Bronchial smooth muscle cell (primary cell): Measurements from ENCODE around the gene SSC5D. TPM values are rescaled to one million over a fixed set of nuclear protein-coding genes. Genes with fewer than 3 reads are reported as not detected.

Experiments
- total RNA-seq: library from RNA; depleted of rRNA; stranded (reverse); fragments of >200 nt; gene quantifications from 2 replicates; pipeline ENCODE4 v1.2.1, GENCODE V29; 2014

The SSC5D gene
- 3.9 and 13.1 TPM in 2 replicates for total RNA-seq

DNA sequence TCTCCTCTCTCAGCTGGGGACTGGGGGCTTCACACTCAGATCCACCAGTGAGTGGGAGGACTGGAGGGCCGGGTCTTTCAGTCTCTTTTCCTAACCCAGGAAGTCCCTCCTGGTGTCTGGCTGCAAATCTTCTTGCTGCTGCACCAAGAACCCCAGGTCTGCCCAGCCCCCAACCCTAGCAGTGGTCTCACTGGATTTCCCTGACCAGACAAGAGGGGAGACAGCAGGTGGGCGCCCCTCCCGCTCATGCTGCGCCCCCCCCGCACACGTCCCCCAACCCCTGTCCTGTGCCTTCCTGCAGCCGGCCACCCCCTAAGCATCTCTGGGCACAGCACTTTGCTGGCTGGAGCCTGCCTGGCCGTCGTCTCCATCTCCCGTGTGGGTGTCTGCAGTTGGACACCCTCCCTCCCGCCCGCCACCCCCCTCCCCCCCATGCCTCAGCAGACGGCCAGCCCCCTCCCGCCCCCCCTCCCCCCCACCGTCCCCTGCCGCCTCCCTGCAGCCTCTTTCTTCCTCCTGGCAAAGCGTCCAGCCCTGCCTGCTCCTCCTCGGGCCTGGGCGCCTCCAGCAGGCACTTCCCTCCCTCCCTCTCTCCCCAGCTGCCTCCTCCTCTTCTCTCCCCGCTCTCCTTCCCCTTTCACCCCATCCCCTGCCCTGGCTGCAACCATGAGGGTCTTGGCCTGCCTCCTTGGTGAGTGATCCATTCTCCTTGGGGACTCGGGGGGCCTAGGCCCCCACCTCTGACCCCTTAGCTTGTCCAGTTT lies at the start of gene SSC5D:
SSC5D (plus strand) TSS at position 513 of the 764 bp plus-strand sequence; CDS start at position 667, 154 bp downstream.

DNA sequence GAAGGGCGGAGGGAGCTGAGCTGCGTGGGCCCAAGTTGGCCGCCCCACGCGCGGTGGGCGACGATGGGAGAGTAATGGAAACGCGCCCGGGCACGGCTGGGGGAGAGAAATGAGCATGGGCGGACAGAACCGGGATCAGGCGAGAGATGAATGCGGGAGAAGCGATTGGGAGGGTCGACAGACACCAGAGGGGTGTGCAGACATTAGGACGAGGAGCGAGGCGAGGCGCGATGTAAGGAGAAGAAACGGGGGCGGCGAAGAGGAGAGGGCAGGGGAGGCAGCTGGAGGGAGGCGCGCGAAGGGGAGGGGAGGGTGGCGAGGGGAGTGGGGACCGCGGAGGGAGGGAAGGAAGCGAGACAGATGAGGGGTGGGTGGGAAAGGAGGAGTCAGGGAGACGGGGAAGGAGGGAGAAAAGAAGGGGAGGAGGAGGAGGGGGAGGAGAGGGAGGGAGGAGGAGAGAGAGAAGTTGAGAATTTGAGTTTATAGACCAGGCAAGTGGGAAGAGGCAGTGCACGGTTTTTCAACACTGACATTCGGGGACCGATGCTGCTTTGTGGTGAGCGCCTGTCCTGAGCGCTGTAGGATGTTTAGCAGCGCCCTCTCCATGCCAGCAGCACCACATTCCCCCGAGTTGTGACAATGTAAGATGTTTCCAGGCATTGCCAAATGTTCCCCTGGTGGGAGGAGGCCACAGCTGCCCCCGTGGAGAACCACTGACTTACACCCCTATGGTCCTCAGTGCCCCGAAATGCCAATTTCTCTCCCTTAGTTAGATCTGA lies 45.0 kb upstream of the SSC5D start, which contains the start of gene SHISA7:
SHISA7 (minus strand) TSS at position 256 of the 779 bp plus-strand sequence. CDS start 437 bp downstream, outside the sequence.

DNA sequence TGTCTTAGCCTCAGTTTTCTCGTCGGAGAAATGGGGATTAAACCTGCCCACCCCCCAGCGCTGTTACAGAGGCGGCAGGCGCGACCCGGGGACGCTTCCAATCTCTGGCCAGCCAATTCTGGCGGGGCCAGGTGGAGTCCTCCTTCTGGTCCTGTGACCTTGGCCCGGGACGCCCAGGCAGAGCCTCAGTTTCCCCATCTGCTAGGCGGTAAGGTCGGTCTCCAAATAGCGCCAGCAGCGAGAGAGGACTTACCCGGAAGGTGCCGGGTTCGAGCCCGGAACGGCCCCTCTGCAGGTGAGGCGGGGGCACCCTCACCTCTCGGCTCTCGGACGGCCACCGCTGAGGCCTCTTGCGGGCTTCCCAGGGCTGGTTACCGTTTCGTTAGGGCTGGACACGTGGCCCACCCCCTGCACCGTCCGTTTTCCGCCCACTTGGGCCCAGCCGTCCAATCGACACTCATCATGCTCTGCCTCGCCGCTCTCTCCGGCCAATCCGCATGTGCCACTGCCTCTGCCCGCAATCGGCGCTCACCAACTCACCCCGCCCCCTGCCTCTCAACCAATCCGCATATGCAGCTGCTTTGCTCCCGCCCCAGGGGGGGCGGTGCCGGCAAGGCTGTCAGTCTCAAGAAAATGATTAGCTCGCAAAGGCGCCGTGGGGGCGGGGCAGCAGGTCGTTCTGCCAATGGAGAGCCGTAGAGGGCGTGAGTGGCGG lies 26.8 kb upstream of the SSC5D start, which contains the start of gene ISOC2:
ISOC2 (minus strand) TSS at position 384 of the 715 bp plus-strand sequence. CDS start 5,156 bp downstream, outside the sequence.

DNA sequence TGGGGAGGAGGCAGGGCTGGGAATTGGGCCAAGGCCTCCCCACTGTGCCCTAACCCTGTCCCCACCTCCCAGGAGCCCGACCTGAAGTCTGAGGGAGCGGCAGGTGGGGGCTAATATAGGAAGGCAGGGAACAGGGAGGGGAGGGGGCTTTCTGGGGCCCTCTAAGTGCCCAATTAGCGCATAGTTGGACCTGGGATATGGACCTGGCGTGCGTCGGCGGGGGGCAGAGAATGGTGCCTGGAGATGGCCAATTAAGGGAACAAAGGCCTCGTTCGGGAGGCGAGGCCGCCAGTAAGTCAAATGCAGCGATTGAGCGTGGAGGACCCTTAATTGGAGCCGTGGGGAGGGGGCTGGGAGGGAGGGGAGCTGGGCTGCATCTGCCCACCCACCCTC lies 23.6 kb upstream of the SSC5D start, which contains the start of gene C19orf85:
C19orf85 (minus strand) TSS at position 90 of the 393 bp plus-strand sequence. CDS start 197 bp downstream, outside the sequence.

DNA sequence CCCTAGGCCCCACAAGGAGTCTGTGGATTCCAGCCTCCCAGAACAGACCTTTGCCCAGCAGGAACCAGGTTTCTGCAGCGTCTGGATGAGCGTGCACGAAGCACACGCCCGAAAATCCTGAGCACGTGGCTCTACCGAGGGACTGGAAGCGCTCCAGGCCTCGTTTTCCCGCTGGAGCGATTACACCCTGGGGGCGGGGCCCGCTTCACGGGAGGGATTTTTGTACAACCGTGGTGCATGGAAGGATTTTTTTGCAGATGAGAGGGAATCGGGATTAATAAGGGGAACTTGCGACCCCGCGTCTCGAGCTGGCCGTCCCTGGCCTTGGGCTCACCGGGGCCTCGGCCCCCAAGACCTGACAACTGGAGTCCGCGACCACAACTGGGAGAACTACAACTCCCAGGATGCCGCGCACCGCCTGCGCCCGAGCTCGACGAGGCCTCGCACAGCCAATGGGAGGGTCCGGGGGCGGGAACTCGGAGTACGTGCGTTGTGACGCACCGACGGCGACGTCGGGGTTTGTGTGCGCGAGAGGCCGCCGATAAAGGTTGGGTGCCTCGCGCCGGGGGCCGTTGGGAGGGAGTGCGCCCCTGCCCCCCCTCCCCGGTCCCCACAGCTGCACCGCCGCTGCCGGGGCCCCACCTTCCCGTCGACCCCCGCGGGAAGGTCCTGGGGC lies 12.0 kb upstream of the SSC5D start, which contains the start of gene ZNF628:
ZNF628 (plus strand) TSS at position 518 of the 676 bp plus-strand sequence. CDS start 3,294 bp downstream, outside the sequence.

DNA sequence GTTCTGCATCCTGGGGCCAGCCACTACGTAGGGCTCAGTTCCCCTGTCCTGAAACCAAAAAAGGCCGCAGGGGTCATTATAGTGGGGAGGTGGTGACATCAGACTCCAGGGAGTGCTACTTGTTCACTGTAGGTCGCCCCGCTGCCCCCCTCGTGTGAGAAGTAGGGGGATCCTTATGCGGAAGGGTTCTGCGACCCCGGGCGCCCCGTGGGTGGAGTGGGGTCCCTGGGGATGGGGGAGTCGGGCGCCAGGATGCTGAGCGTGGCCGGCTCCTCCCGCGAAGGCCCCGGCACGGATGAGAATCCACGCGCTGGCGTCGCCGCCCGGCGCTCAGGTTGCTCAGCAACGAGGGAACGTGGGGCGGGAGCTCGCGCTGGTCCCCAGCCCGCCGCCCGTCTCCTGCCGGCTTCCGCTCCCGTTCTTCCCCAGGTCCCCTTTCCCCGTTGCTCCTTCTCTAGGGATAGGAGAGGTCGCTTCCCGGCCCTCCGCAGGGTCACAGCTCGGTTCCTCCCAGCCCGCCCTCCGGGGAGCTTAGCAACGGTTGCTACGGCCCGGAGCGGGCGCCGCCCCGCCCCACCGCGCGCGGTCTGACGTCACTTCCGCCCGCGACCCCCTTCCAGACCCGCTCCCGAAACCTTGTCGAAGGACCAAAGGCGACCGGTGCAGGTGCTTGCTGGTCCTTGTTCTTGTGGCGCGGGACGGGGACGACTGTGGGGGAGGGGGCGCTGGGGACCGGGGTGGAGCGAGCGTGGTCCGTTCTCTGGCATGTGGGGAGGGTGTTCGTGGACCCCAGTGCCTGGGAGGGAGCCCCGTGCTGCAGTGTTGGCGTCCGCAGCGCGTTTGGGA lies 3.4 kb upstream of the SSC5D start, which contains the start of gene NAT14:
NAT14 (plus strand) TSS at position 596 of the 846 bp plus-strand sequence. CDS start 521 bp downstream, outside the sequence.

DNA sequence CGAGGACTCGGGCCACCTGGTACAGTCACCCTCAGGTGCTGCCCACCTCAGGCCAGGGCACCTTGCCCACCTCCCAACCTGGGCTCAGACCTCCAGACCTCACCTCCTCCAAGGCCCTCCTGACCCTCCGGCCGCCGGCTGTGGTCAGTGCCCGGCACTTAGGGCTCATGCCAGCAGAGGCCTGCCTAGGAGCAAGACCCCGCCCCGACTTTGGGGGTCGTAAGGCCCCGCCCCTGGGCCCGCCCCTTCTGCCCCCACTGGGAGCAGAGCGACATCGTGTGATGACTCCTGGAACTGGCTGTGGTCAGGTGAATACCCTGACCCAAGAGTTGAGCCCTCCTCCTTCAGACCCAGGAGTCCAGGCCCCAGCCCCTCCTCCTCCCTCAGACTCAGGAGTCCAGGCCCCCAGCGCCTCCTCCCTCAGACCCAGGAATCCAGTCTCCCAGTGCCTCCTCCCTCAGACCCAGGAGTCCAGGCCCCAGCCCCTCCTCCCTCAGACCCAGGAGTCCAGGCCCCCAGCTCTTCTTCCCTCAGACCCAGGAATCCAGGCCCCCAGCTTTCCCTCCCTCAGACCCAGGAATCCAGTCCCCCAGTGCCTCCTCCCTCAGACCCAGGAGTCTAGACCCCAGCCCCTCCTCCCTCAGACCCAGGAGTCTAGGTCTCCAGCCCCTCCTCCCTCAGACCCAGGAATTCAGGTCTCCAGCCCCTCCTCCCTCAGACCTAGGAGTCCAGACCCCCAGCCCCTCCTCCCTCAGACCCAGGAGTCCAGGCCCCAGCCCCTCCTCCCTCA lies 48.9 kb downstream of the SSC5D start, which contains the start of gene SBK2:
SBK2 (minus strand) TSS at position 183 of the 790 bp plus-strand sequence. CDS start 839 bp downstream, outside the sequence.

DNA sequence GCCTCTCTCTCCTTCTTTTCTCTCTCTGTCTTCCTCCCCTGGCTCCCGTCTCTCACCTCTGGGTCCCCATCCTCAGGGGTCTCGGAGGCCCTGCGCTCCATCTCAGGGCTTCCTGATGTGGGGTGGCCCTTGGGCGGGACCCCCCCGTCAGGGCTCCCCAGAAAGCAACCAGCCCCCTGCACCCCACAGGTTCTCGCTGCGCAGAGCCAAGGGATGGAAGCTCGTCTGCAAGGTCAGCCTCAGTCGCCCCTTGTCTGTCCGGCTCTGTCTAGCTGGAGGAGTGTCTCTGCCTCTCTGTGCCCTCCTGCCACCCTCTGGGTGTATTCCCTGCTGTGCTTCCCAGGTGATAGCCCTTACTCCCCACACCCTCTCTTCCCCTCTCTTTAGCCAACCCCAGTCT lies 57.2 kb downstream of the SSC5D start, which contains the start of gene SBK3:
SBK3 (minus strand) TSS at position 101 of the 400 bp plus-strand sequence; CDS start at position 101, 0 bp downstream.

Other genes with a start within 250 kb of the SSC5D start
- gene PPP6R1, start 229.4 kb upstream of the SSC5D start, total RNA-seq: 24.0 and 24.4 TPM in 2 replicates
- 20.2 and 20.3 TPM in 2 replicates for gene HSPBP1, start 208.3 kb upstream of the SSC5D start, total RNA-seq
- gene BRSK1, start 204.4 kb upstream of the SSC5D start, total RNA-seq: 3.5 and 7.0 TPM in 2 replicates
- gene TMEM150B, start 163.1 kb upstream of the SSC5D start, total RNA-seq: not detected in 2 replicates
- gene KMT5C, start 148.6 kb upstream of the SSC5D start, total RNA-seq: 7.1 and 10.3 TPM in 2 replicates
- gene COX6B2, start 133.7 kb upstream of the SSC5D start, total RNA-seq: 0.16 TPM in 1 of 2 replicates, not detected in the other
- gene GARIN5B, start 125.2 kb upstream of the SSC5D start, total RNA-seq: not detected in 2 replicates
- 0.94 and 1.6 TPM in 2 replicates for gene IL11, start 118.0 kb upstream of the SSC5D start, total RNA-seq
- 0.47 TPM in 1 of 2 replicates, not detected in the other for gene TMEM190, start 111.6 kb upstream of the SSC5D start, total RNA-seq
- 0.16 TPM in 1 of 2 replicates, not detected in the other for gene TMEM238, start 104.1 kb upstream of the SSC5D start, total RNA-seq
- gene RPL28, start 102.5 kb upstream of the SSC5D start, total RNA-seq: 202 and 304 TPM in 2 replicates
- 8.6 and 20.3 TPM in 2 replicates for gene UBE2S, start 80.6 kb upstream of the SSC5D start, total RNA-seq
- gene SHISA7, start 45.1 kb upstream of the SSC5D start, total RNA-seq: not detected in 2 replicates
- gene ISOC2, start 26.8 kb upstream of the SSC5D start, total RNA-seq: 38.8 and 58.3 TPM in 2 replicates
- gene C19orf85, start 23.7 kb upstream of the SSC5D start, total RNA-seq: not detected in 2 replicates
- gene ZNF628, start 11.8 kb upstream of the SSC5D start, total RNA-seq: 0.47 and 0.69 TPM in 2 replicates
- 9.2 and 16.2 TPM in 2 replicates for gene NAT14, start 3.2 kb upstream of the SSC5D start, total RNA-seq
- gene SBK2, start 48.7 kb downstream of the SSC5D start, total RNA-seq: not detected in 2 replicates
- 0.16 TPM in 1 of 2 replicates, not detected in the other for gene SBK3, start 57.1 kb downstream of the SSC5D start, total RNA-seq
- gene ZNF579, start 92.4 kb downstream of the SSC5D start, total RNA-seq: 1.6 and 2.0 TPM in 2 replicates
- gene FIZ1, start 111.1 kb downstream of the SSC5D start, total RNA-seq: 0.95 and 2.1 TPM in 2 replicates
- 12.1 and 13.2 TPM in 2 replicates for gene ZNF524, start 111.9 kb downstream of the SSC5D start, total RNA-seq
- gene ZNF865, start 117.2 kb downstream of the SSC5D start, total RNA-seq: 0.34 and 0.63 TPM in 2 replicates
- gene ZNF784, start 136.1 kb downstream of the SSC5D start, total RNA-seq: 5.0 and 5.8 TPM in 2 replicates
- gene ZNF580, start 152.6 kb downstream of the SSC5D start, total RNA-seq: 4.4 and 5.7 TPM in 2 replicates
- 29.1 and 32.2 TPM in 2 replicates for gene ZNF581, start 155.2 kb downstream of the SSC5D start, total RNA-seq
- gene CCDC106, start 159.8 kb downstream of the SSC5D start, total RNA-seq: 3.9 and 7.3 TPM in 2 replicates
- 72.3 and 77.7 TPM in 2 replicates for gene U2AF2, start 166.6 kb downstream of the SSC5D start, total RNA-seq
- gene EPN1, start 186.8 kb downstream of the SSC5D start, total RNA-seq: 56.9 and 61.7 TPM in 2 replicates
- not detected in 2 replicates for gene NLRP9, start 250.0 kb downstream of the SSC5D start, total RNA-seq